Measurements from ENCODE around the gene SCAI.

GRCh38 chr9:125110464-125110863, 32.9 kb downstream of the SCAI start:
- TF ChIP-seq CTCF (IDR thresholded peaks at IDR 0.05) (no peak), POLR2A (IDR thresholded peaks at IDR 0.05) (no peak)
